OCI-LY1 (cell line): ENCODE measurements around the gene AGMO.

Source experiments
- CTCF ChIP-seq: fragments of 200-600 bp; sonication (generic), shearing (Covaris generic); IDR thresholded peaks from 2 replicates; pipeline ENCODE4 v1.5.1; 2017; ENCODE audit warnings: mild to moderate bottlenecking, antibody characterized with exemption, low read length, moderate library complexity, mixed read lengths
- EZH2 ChIP-seq: fragments of 200-600 bp; sonication (generic), shearing (Covaris generic); IDR thresholded peaks from 2 replicates; pipeline ENCODE4 v1.8.0; 2017; ENCODE audit warnings: borderline replicate concordance, mixed run types, mild to moderate bottlenecking, antibody characterized with exemption, low read length, moderate library complexity, mixed read lengths

GRCh38 chr7:15584575-15584974 lies 22.8 kb upstream of the AGMO start:
- no peak for TF ChIP-seq CTCF
- no peak for TF ChIP-seq EZH2
